SK-N-SH treated with all-trans-retinoic acid at 6 μM for 48 hours (cell line): ENCODE measurements around the gene POLDIP3.
"Not testable (repeated sequence)": the region's sequence is repeated elsewhere in the genome, so short reads cannot be mapped to it uniquely, and the experiment has no call there.

ENCODE experiments used
- ATAC-seq: fragments of 200-7000 bp; cut with Tn5 transposase; 3 replicates; pipeline ENCODE4 v1.9.1; 2020; ENCODE audit warnings: mild to moderate bottlenecking, moderate library complexity
- ARNTL ChIP-seq: fragments of 450-650 bp; formaldehyde crosslinking; IDR thresholded peaks from 2 replicates; pipeline ENCODE4 v1.5.0; 2020; ENCODE audit warnings: low read depth, mild to moderate bottlenecking, moderate library complexity, borderline replicate concordance
- BACH2 ChIP-seq: fragments of 250-450 bp; sonication (Bioruptor Pico); IDR thresholded peaks from 2 replicates; pipeline ENCODE4 v1.9.0; 2021; ENCODE audit warnings: mild to moderate bottlenecking, borderline replicate concordance
- CREB5 ChIP-seq: fragments of 250-450 bp; sonication (Bioruptor Pico); IDR thresholded peaks from 2 replicates; pipeline ENCODE4 v1.5.1; 2020; ENCODE audit warnings: low read depth, mild to moderate bottlenecking, moderate library complexity
- CSDC2 ChIP-seq: fragments of 250-450 bp; sonication (Bioruptor Pico); IDR thresholded peaks from 2 replicates; pipeline ENCODE4 v1.5.0; 2020; ENCODE audit warnings: mild to moderate bottlenecking, moderate library complexity
- ESRRG ChIP-seq: fragments of 250-450 bp; sonication (Bioruptor Pico); IDR thresholded peaks from 2 replicates; pipeline ENCODE4 v1.6.1; 2021; ENCODE audit warnings: mild to moderate bottlenecking
- GLIS3 ChIP-seq: fragments of 250-450 bp; sonication (Bioruptor Pico); IDR thresholded peaks from 2 replicates; pipeline ENCODE4 v1.5.0; 2020; ENCODE audit warnings: mild to moderate bottlenecking, moderate library complexity
- ISL1 ChIP-seq: fragments of 250-450 bp; sonication (Bioruptor Pico); IDR thresholded peaks from 2 replicates; pipeline ENCODE4 v2.1.2; 2022; ENCODE audit warnings: mild to moderate bottlenecking, moderate library complexity
- OSR1 ChIP-seq: fragments of 250-450 bp; sonication (Bioruptor Pico); IDR thresholded peaks from 2 replicates; pipeline ENCODE4 v1.8.0; 2022; ENCODE audit warnings: moderate library complexity, mild to moderate bottlenecking, inconsistent platforms
- POU6F1 ChIP-seq: fragments of 250-450 bp; sonication (Bioruptor Pico); IDR thresholded peaks from 2 replicates; pipeline ENCODE4 v1.8.0; 2021; ENCODE audit warnings: low read depth, mild to moderate bottlenecking, moderate library complexity, borderline replicate concordance
- PPARA ChIP-seq: fragments of 250-450 bp; sonication (Bioruptor Pico); IDR thresholded peaks from 2 replicates; pipeline ENCODE4 v1.5.0; 2020; ENCODE audit warnings: mild to moderate bottlenecking, borderline replicate concordance
- RARB ChIP-seq: fragments of 250-450 bp; sonication (Bioruptor Pico); IDR thresholded peaks from 2 replicates; pipeline ENCODE4 v1.8.0; 2021; ENCODE audit warnings: mild to moderate bottlenecking, moderate library complexity
- SNAI2 ChIP-seq: fragments of 250-450 bp; sonication (Bioruptor Pico); IDR thresholded peaks from 2 replicates; pipeline ENCODE4 v1.5.0; 2020; ENCODE audit warnings: mild to moderate bottlenecking, moderate library complexity
- TCF4 ChIP-seq: fragments of 250-450 bp; sonication (Bioruptor Pico); IDR thresholded peaks from 2 replicates; pipeline ENCODE4 v1.8.0; 2021; ENCODE audit warnings: mild to moderate bottlenecking, moderate library complexity, borderline replicate concordance
- TOX ChIP-seq: fragments of 250-450 bp; sonication (Bioruptor Pico); IDR thresholded peaks from 2 replicates; pipeline ENCODE4 v1.8.0; 2021; ENCODE audit warnings: mild to moderate bottlenecking, moderate library complexity, borderline replicate concordance
- TSHZ2 ChIP-seq: fragments of 250-450 bp; sonication (Bioruptor Pico); IDR thresholded peaks from 2 replicates; pipeline ENCODE4 v1.5.0; 2020; ENCODE audit warnings: mild to moderate bottlenecking, moderate library complexity
- ZC3H10 ChIP-seq: fragments of 250-450 bp; sonication (Bioruptor Pico); IDR thresholded peaks from 2 replicates; pipeline ENCODE4 v1.5.1; 2021; ENCODE audit warnings: mild to moderate bottlenecking, moderate library complexity
- ZFP3 ChIP-seq: fragments of 250-450 bp; sonication (Bioruptor Pico); IDR thresholded peaks from 2 replicates; pipeline ENCODE4 v1.5.0; 2020; ENCODE audit warnings: mild to moderate bottlenecking, moderate library complexity
- ZFP30 ChIP-seq: fragments of 450-650 bp; formaldehyde crosslinking; IDR thresholded peaks from 2 replicates; pipeline ENCODE4 v1.5.0; 2022; ENCODE audit warnings: mild to moderate bottlenecking, moderate library complexity
- ZNF565 ChIP-seq: fragments of 450-650 bp; formaldehyde crosslinking; conservative IDR thresholded peaks from 2 replicates; pipeline ENCODE4 v1.5.0; 2020; ENCODE audit warnings: low read depth, mild to moderate bottlenecking, moderate library complexity
- ZNF70 ChIP-seq: fragments of 450-650 bp; formaldehyde crosslinking; IDR thresholded peaks from 2 replicates; pipeline ENCODE4 v1.5.0; 2020; ENCODE audit warnings: mild to moderate bottlenecking, moderate library complexity
- ZNF8 ChIP-seq: fragments of 450-650 bp; formaldehyde crosslinking; IDR thresholded peaks from 2 replicates; pipeline ENCODE4 v1.5.0; 2020; ENCODE audit warnings: mild to moderate bottlenecking, moderate library complexity

The POLDIP3 gene

GRCh38 chr22:42560381-42560780 lies 54.3 kb downstream of the POLDIP3 start:
- no peak for TF ChIP-seq ZNF70 (CRISPR knock-in tag)
- no peak for TF ChIP-seq ESRRG (CRISPR knock-in tag)
- no peak for TF ChIP-seq TCF4
- no peak for TF ChIP-seq SNAI2 (CRISPR knock-in tag)
- no peak for TF ChIP-seq ZFP30 (CRISPR knock-in tag)
- no peak for TF ChIP-seq CREB5 (CRISPR knock-in tag)
- no peak for TF ChIP-seq ZC3H10 (CRISPR knock-in tag)
- TF ChIP-seq ZFP3 (CRISPR knock-in tag), result no peak
- no peak for TF ChIP-seq ISL1 (CRISPR knock-in tag)
- TF ChIP-seq POU6F1 (CRISPR knock-in tag), result no peak
- TF ChIP-seq GLIS3 (CRISPR knock-in tag), result no peak
- TF ChIP-seq CSDC2 (CRISPR knock-in tag), result no peak
- no peak for TF ChIP-seq TOX (CRISPR knock-in tag)
- no peak for TF ChIP-seq PPARA (CRISPR knock-in tag)
- no peak for TF ChIP-seq OSR1 (CRISPR knock-in tag)

GRCh38 chr22:42553475-42554361 lies 61.0 kb downstream of the POLDIP3 start, which contains the start of gene SERHL2:
SERHL2 (plus strand) TSS chr22:42553956; CDS start chr22:42554021, 65 bp downstream.
- TF ChIP-seq ZFP3 (CRISPR knock-in tag), result no peak
- peak; percentile 96 for ATAC-seq

More at GRCh38 chr22:42560381-42560780, 54.3 kb downstream of the POLDIP3 start:
- no peak for ATAC-seq

- not testable (repeated sequence) for ATAC-seq
Observed at GRCh38 chr22:42552294-42552647, 62.4 kb downstream of the POLDIP3 start.

- no peak for ATAC-seq
- TF ChIP-seq CREB5 (CRISPR knock-in tag) (no peak), ZNF70 (CRISPR knock-in tag) (no peak)
Observed at GRCh38 chr22:42549331-42550060, 65.2 kb downstream of the POLDIP3 start.

- ATAC-seq, result no peak
- TF ChIP-seq ZNF8 (CRISPR knock-in tag) (no peak), ZFP3 (CRISPR knock-in tag) (no peak), TSHZ2 (no peak), ZNF70 (CRISPR knock-in tag) (no peak), BACH2 (CRISPR knock-in tag) (no peak), ESRRG (CRISPR knock-in tag) (no peak), CREB5 (CRISPR knock-in tag) (no peak), ZNF565 (CRISPR knock-in tag) (no peak), ZC3H10 (CRISPR knock-in tag) (no peak), ISL1 (CRISPR knock-in tag) (no peak), RARB (CRISPR knock-in tag) (no peak), SNAI2 (CRISPR knock-in tag) (no peak), POU6F1 (CRISPR knock-in tag) (no peak), TOX (CRISPR knock-in tag) (no peak), ARNTL (CRISPR knock-in tag) (no peak), PPARA (CRISPR knock-in tag) (no peak)
- TF ChIP-seq, all 23 proteins: peak for 0
Observed at GRCh38 chr22:42548597-42549330, 65.9 kb downstream of the POLDIP3 start.
